Heart left ventricle (tissue), 16 donors: ENCODE data around the gene HMGB4. TPM values are rescaled to one million over a fixed set of nuclear protein-coding genes. Genes with fewer than 3 reads are reported as not detected.

Source experiments
- ATAC-seq, 4 donors: fragments of 200-7000 bp; cut with Tn5 transposase; one replicate each; pipeline ENCODE4 v1.9.1; 2020 to 2022; ENCODE audit warnings: moderate library complexity in 4 of 4, mild to moderate bottlenecking in 3 of 4, moderate number of reproducible peaks in 1 of 4
- DNase-seq, 5 donors: peaks; one replicate each; pipeline ENCODE4 v3.0.0-alpha.2; 2020
- H3K27ac ChIP-seq, 12 donors: fragments of 200-600 bp; sonication (generic) in 4 of 12; one replicate each; pipeline versions ENCODE4 v1.5.0 to v1.8.0; 2016 to 2022; ENCODE audit warnings: mild to moderate bottlenecking in 2 of 12
- H3K27me3 ChIP-seq, 9 donors: fragments of 200-600 bp; sonication (generic) in 2 of 9; one replicate each; pipeline versions ENCODE4 v1.5.1 to v1.8.0; 2016 to 2022; ENCODE audit warnings: mild to moderate bottlenecking in 3 of 9
- H3K36me3 ChIP-seq, 9 donors: fragments of 200-600 bp; sonication (generic) in 2 of 9; one replicate each; pipeline versions ENCODE4 v1.5.0 to v1.8.0; 2018 to 2022; ENCODE audit warnings: mild to moderate bottlenecking in 2 of 9
- H3K4me1 ChIP-seq, 12 donors: fragments of 200-600 bp; sonication (generic) in 4 of 12; one replicate each; pipeline versions ENCODE4 v1.5.0 to v1.8.0; 2016 to 2022; ENCODE audit warnings: mild to moderate bottlenecking in 3 of 12
- H3K4me3 ChIP-seq, 12 donors: fragments of 200-600 bp; sonication (generic) in 4 of 12; one replicate each; pipeline versions ENCODE4 v1.5.0 to v1.8.0; 2017 to 2022; ENCODE audit warnings: mild to moderate bottlenecking in 9 of 12, moderate library complexity in 4 of 12
- H3K9me3 ChIP-seq, 12 donors: fragments of 200-600 bp; sonication (generic) in 4 of 12; one replicate each; pipeline versions ENCODE4 v1.5.0 to v1.8.0; 2016 to 2022; ENCODE audit warnings: mild to moderate bottlenecking in 1 of 12
- POLR2A ChIP-seq, 2 donors: fragments of 450-650 bp; IDR thresholded peaks; one replicate each; pipeline ENCODE4 v1.6.1; 2017; ENCODE audit warnings: antibody characterized with exemption in 2 of 2, mild to moderate bottlenecking in 2 of 2, moderate library complexity in 2 of 2
- WGBS, 4 donors: extraction: QIAGEN DNeasy Blood & Tissue Kit in 2 of 4; methylation state at CpG; one replicate each; pipeline versions ENCODE4 v1.1.5 to v1.1.7; 2013 to 2018; 5-methylcytosine and 5-hydroxymethylcytosine counted together
- intact Hi-C, 10 donors: fragments of 100-400 bp; cut with DNase I; formaldehyde crosslinking; loops; one replicate each; pipeline versions ENCODE4 v1.11.1 to v1.14.2; 2022
- polyA plus RNA-seq, 2 donors: library from polyadenylated mRNA; stranded (reverse); fragments of 200-250 nt; gene quantifications; one replicate each; pipeline ENCODE4 v1.2.3, GENCODE V29; 2013
- total RNA-seq, 9 donors: library from RNA; depleted of rRNA in 2 of 9; stranded (reverse); fragments of >200 nt in 2 of 9; fragmentation: NEBNext Ultra II Directional in 3 of 9; extraction: Animal tissue kit (Norgen Biotek cat#: 25700) in 3 of 9; gene quantifications; one replicate each; pipeline versions ENCODE4 v1.1.0 to v1.2.4, GENCODE V29; 2016 to 2023
- TF ChIP-seq, protein P1 (sequence below), 12 donors: fragments of 200-600 bp; sonication (generic) in 4 of 12; IDR thresholded peaks; one replicate each; pipeline versions ENCODE4 v1.5.0 to v1.8.0; 2018 to 2022; ENCODE audit warnings: antibody characterized with exemption in 12 of 12, mild to moderate bottlenecking in 5 of 12
- donor health status: ischemic (EF 13 %, LVEDD 7.1; RV severe dilation, severe dysfunction).
- donor health status: healthy with polysubstance abuse.
- donor health status: DM: no; HTN: yes; CAD: no.
- donor health status: DM: no; HTN: no; CAD: no.
- donor health status: ischemic (EF 25% LVEDD 6.9; RV normal size, moderate dysfunction).
- donor health status: ischemic (EF 25% LVEDD 5.7; RV mildly dilated, moderate dysfunction).
- donor health status: healthy.
- donor health status: DM: yes; HTN: yes; CAD: no.
- donor health status: ischemic (EF 35%, LVEDD 5.7; RV mildly dilated, moderate dysfunction).
- donor health status: nonischemic (EF 11% LVEDD 7.7; RV severe dilation, severe dysfunction).
- donor health status: DM: yes; HTN: yes; CAD: no.
- donor health status: PGD.
- donor health status: ischemic (EF 29% LVEDD 5.4; RV normal size, mild dysfunction).
- donor health status: nonischemic (EF 23%, LVEDD 6.1; RV moderate dilation, normal function).

Gene HMGB4
- total and polyA plus RNA-seq, 11 donors: not detected

- Histone ChIP-seq H3K27ac (no peak overlapping the region), H3K9me3 (no peaks in the 10 kb centered on the region), H3K4me1 (no peaks in the 10 kb centered on the region), H3K4me3 (no peak overlapping the region), H3K27me3 (no peaks in the 10 kb centered on the region), H3K36me3 (no peaks in the 10 kb centered on the region)
- DNase-seq (no peak), ATAC-seq (no peak)
- WGBS, 4 donors: 46 to 60% (median 58%) methylated on average over 4 of the region's 4 CpGs
- intact Hi-C loops: no loop called here
- TF ChIP-seq POLR2A (IDR thresholded peaks at IDR 0.05): no peak
- TF ChIP-seq, protein P1, sequence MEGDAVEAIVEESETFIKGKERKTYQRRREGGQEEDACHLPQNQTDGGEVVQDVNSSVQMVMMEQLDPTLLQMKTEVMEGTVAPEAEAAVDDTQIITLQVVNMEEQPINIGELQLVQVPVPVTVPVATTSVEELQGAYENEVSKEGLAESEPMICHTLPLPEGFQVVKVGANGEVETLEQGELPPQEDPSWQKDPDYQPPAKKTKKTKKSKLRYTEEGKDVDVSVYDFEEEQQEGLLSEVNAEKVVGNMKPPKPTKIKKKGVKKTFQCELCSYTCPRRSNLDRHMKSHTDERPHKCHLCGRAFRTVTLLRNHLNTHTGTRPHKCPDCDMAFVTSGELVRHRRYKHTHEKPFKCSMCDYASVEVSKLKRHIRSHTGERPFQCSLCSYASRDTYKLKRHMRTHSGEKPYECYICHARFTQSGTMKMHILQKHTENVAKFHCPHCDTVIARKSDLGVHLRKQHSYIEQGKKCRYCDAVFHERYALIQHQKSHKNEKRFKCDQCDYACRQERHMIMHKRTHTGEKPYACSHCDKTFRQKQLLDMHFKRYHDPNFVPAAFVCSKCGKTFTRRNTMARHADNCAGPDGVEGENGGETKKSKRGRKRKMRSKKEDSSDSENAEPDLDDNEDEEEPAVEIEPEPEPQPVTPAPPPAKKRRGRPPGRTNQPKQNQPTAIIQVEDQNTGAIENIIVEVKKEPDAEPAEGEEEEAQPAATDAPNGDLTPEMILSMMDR (IDR thresholded peaks at IDR 0.05): no peak
Observed at GRCh38 chr1:33848205-33848937, 15.5 kb upstream of the HMGB4 start.

DNA sequence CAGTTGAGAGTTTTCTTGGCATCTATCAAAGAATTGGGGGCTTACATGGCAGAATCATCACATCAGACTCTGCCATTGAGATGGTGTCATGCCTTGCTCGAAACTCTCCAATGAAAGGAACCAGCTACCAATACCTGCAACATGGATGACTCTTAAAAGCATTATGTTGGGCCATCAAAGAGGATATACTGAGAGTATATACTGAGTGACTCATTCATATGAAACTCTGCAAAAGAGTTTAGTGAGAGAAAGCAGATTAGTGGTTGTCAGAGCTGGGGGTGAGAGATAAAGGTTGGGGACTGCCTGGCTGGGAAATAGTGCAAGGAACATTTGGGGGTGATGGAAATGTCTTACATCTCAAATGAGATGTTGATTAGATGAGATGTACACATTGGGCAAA is 14.7 kb upstream of the HMGB4 start:
- DNase-seq: no peak
- no peak for TF ChIP-seq POLR2A (IDR thresholded peaks at IDR 0.05)
- TF ChIP-seq, protein P1 (IDR thresholded peaks at IDR 0.05): no peak
- H3K36me3 ChIP-seq: no peaks in the 10 kb centered on the region
- intact Hi-C loops: no loop called here
- no peak for ATAC-seq
- H3K27me3 ChIP-seq: peaks cover 0 to 3% (median 0%) of the 10 kb centered on the region in 9 donors
- WGBS, 4 donors: 60 to 75% (median 66%) methylated on average over 1 of the region's 1 CpG
- H3K27ac ChIP-seq: no peak overlapping the region
- H3K9me3 ChIP-seq: no peaks in the 10 kb centered on the region
- no peaks in the 10 kb centered on the region for H3K4me1 ChIP-seq
- H3K4me3 ChIP-seq: no peak overlapping the region

GRCh38 chr1:33850481-33850880 is 13.4 kb upstream of the HMGB4 start:
- intact Hi-C loops: no loop called here
- TF ChIP-seq, protein P1 (IDR thresholded peaks at IDR 0.05): no peak
- TF ChIP-seq POLR2A (IDR thresholded peaks at IDR 0.05): no peak
- Histone ChIP-seq H3K4me3 (no peak overlapping the region), H3K27ac (no peak overlapping the region), H3K9me3 (no peaks in the 10 kb centered on the region), H3K36me3 (no peaks in the 10 kb centered on the region), H3K27me3 (peaks cover 0 to 15% (median 0%) of the 10 kb centered on the region in 9 donors), H3K4me1 (no peaks in the 10 kb centered on the region)
- 77 to 89% (median 86%) methylated on average over 1 of the region's 1 CpG for WGBS, 4 donors
- ATAC-seq (no peak), DNase-seq (no peak)

DNA sequence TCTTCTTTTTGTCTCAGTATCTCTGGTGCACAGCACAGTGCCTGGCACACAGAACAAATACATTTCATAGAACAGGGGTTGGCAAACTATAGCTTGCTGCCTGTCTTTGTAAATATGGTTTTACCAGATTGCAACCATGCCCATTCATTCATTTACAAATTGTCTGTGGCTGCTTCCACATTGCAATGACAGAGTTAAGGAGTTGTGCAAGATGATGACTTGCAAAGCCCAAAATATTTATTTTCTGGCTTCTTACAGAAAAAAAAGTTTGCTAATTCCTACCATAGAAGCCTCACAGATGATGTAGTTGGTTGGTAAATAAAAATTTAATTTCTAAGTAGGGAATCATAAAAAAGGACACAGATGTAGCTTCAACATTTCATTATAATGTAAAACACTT is 11.2 kb upstream of the HMGB4 start:
- Histone ChIP-seq H3K4me1 (no peaks in the 10 kb centered on the region), H3K27me3 (peaks cover 0 to 30% (median 0%) of the 10 kb centered on the region in 9 donors), H3K4me3 (no peak overlapping the region), H3K36me3 (no peaks in the 10 kb centered on the region), H3K9me3 (no peaks in the 10 kb centered on the region), H3K27ac (no peak overlapping the region)
- ATAC-seq: no peak
- DNase-seq: no peak
- TF ChIP-seq POLR2A (IDR thresholded peaks at IDR 0.05): no peak
- TF ChIP-seq, protein P1 (IDR thresholded peaks at IDR 0.05): no peak
- intact Hi-C loops: no loop called here
